Activated T-helper 1 cell treated with anti-CD3 and anti-CD28 coated beads, Interleukin-12 subunit alpha, Interleukin-12 subunit beta, Interleukin-2, Interleukin-4 antibody, amounts not matched to agents 30 ng/mL and 10 ng/mL and 1 ng/mL, durations not matched to agents 14 hours and 24 hours and 36 hours (primary cell): Measurements from ENCODE around the gene NTSR1. TPM values are rescaled to one million over a fixed set of nuclear protein-coding genes. Genes with fewer than 3 reads are reported as not detected.

Experiments used
- DNase-seq: peaks from one replicate; pipeline ENCODE4 v3.0.0; 2021; ENCODE audit warnings: low spot score
- H3K27ac Mint-ChIP-seq: one replicate; pipeline ENCODE4 v1.8.0; 2021; ENCODE audit warnings: mild to moderate bottlenecking, mixed read lengths
- H3K27me3 Mint-ChIP-seq: one replicate; pipeline ENCODE4 v1.8.0; 2022; ENCODE audit warnings: mild to moderate bottlenecking, moderate library complexity, mixed read lengths; ENCODE audit not compliant: insufficient read depth
- H3K36me3 Mint-ChIP-seq: one replicate; pipeline ENCODE4 v1.8.0; 2021; ENCODE audit warnings: low read depth, mixed read lengths
- H3K4me1 Mint-ChIP-seq: one replicate; pipeline ENCODE4 v1.8.0; 2021; ENCODE audit warnings: low read depth, mixed read lengths
- H3K4me3 Mint-ChIP-seq: one replicate; pipeline ENCODE4 v1.8.0; 2021; ENCODE audit warnings: mild to moderate bottlenecking, moderate library complexity, mixed read lengths
- H3K9me3 Mint-ChIP-seq: one replicate; pipeline ENCODE4 v1.8.0; 2021; ENCODE audit warnings: mixed read lengths
- intact Hi-C: fragments of 100-400 bp; cut with micrococcal nuclease; formaldehyde crosslinking; loops from one replicate; pipeline ENCODE4 v1.15.1; 2024
- total RNA-seq: library from RNA; stranded (reverse); gene quantifications from 2 replicates; pipeline ENCODE4 v1.2.3, GENCODE V29; 2022

Gene NTSR1
- total RNA-seq, 1 donor from 2014 or later, result not detected

DNA sequence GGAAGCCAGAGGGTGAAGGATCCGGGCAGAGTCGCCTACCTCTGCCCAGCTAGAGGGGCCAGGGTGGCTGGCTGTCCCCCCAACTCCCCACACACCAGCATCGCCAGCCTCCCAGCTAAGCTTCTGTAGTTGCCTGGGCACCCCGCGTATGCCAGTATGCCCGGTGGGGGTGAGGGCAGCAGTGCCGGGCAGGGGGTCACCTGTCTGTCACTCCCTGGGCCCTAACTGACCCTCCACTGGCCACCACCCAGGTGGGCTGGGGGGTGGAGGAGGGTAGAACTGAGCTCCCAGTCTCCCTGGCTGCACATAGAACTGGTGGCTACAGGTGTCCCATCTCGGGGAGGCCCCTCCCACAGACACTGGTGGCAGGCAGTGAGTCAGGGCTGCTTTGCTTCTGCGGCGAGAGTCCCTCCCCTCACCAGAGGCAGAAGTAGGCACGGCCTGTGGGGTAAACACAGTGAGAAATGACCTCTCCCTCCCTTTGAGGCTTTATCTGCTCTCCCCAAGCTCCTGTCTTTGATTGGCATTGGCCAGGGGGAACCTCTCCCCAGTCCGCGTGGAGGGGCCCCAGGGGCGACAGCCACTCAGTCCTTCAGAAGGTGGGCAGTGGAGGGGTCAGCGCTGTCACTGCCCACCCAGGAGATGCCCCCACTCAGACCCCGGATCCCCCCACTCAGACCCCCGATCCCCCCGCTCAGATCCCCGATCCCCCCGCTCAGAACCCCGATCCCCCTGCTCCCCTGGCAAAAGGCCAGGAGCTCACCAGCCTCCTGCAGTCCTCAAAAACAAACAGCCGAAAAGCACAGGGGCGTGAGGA lies 2.5 kb downstream of the NTSR1 start:
- H3K27me3 Mint-ChIP-seq, result peaks cover 40% of the 10 kb centered on the region
- H3K9me3 Mint-ChIP-seq, result no peaks in the 10 kb centered on the region
- no peak for DNase-seq
- intact Hi-C loops, result no loop called here
- no peaks in the 10 kb centered on the region for H3K36me3 Mint-ChIP-seq
- no peak overlapping the region for H3K4me3 Mint-ChIP-seq
- H3K27ac Mint-ChIP-seq, result no peak overlapping the region
- H3K4me1 Mint-ChIP-seq, result peaks cover 4% of the 10 kb centered on the region

DNA sequence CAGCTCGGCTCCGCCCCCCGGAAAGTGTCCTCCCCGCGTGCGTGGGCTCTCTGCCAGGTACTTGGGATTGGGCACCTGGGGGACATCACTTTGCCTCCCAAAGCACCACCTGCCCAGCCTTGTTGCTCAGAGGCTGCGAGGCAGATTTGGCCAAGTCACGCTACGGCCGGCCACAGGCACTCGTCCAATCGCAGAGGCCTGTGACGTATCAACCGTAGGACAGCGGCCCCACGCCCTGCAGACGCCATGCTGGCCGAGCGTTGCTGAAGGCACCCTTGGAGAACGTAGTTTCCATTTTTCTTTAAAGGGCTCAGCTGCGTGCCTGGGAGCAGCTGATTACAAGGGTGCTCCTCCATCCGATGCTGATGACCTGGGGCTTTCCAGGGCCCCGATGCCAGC lies 3.1 kb downstream of the NTSR1 start:
- DNase-seq, result no peak
- Mint-ChIP-seq H3K27ac (no peak overlapping the region), H3K9me3 (no peaks in the 10 kb centered on the region), H3K4me3 (no peak overlapping the region), H3K36me3 (no peaks in the 10 kb centered on the region), H3K27me3 (peaks cover 44% of the 10 kb centered on the region), H3K4me1 (peaks cover 10% of the 10 kb centered on the region)
- intact Hi-C loops, result no loop called here

DNA sequence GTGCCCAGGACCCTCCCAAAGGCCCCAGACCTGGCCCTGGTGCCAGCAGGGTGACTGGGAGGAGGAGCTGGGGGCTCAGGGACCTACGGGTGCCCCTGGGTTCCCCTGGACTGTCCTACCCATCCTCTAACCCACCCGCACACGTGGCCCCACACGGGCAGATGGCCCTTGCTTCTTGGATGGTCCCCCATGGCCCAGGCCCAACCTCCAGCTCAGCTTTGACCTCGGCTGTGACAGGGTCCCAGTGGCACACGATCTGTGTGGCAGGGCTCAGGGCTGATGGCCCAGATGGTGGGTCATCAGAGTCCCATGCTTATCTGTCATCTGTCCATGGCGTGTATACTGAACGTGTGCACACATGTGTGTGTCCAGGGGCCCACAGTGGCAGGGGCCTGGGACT lies 4.0 kb downstream of the NTSR1 start:
- H3K4me1 Mint-ChIP-seq, result peaks cover 10% of the 10 kb centered on the region
- H3K9me3 Mint-ChIP-seq, result peaks cover 2% of the 10 kb centered on the region
- DNase-seq, result no peak
- H3K36me3 Mint-ChIP-seq, result no peaks in the 10 kb centered on the region
- H3K27me3 Mint-ChIP-seq, result peaks cover 41% of the 10 kb centered on the region
- intact Hi-C loops, result no loop called here
- H3K27ac Mint-ChIP-seq, result no peak overlapping the region
- no peak overlapping the region for H3K4me3 Mint-ChIP-seq

DNA sequence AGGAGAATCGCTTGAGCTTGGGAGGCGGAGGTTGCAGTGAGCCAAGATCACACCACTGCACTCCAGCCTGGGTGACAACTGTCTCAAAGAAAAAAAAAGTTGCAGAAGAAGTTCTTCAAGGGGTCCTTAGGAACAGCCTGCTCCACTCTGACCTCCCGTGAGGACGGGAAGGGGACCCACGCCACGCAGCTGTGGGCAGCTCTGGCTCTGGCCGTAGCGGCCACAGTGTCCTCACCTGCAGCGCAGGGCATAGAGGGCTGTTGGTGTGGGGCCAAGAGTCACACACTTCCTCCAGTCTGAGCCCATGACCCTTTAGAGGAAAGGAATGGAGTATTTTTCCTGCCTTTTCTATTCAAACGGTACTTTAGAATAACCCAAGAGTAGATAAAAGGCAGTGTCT lies 5.4 kb downstream of the NTSR1 start:
- Mint-ChIP-seq H3K9me3 (peaks cover 6% of the 10 kb centered on the region), H3K27me3 (peaks cover 38% of the 10 kb centered on the region), H3K27ac (no peak overlapping the region), H3K4me1 (peaks cover 10% of the 10 kb centered on the region), H3K36me3 (no peaks in the 10 kb centered on the region), H3K4me3 (no peak overlapping the region)
- intact Hi-C loops, result no loop called here
- DNase-seq, result no peak

DNA sequence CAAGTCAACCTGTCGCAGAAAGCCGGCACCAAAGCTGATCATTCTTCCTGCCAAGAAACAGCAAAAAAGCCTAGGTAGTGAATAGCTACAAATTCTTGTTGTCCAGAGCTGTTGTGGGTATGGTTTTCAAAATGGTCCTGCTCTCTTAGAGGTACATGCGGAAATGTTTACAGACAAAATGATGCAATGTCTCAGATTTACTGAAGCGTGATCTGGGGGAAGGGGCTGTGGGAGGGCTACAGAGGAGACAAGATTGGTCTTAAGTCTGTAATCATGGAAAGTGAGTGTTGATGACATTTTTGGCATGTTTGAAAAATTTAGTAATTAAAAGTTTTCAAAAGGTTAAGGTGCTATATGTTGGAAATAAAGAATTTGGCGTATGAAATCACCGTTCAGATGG lies 6.2 kb downstream of the NTSR1 start:
- no peak for DNase-seq
- H3K4me3 Mint-ChIP-seq, result no peak overlapping the region
- intact Hi-C loops, result no loop called here
- peaks cover 14% of the 10 kb centered on the region for H3K9me3 Mint-ChIP-seq
- peaks cover 38% of the 10 kb centered on the region for H3K27me3 Mint-ChIP-seq
- no peaks in the 10 kb centered on the region for H3K36me3 Mint-ChIP-seq
- peaks cover 10% of the 10 kb centered on the region for H3K4me1 Mint-ChIP-seq
- H3K27ac Mint-ChIP-seq, result no peak overlapping the region

DNA sequence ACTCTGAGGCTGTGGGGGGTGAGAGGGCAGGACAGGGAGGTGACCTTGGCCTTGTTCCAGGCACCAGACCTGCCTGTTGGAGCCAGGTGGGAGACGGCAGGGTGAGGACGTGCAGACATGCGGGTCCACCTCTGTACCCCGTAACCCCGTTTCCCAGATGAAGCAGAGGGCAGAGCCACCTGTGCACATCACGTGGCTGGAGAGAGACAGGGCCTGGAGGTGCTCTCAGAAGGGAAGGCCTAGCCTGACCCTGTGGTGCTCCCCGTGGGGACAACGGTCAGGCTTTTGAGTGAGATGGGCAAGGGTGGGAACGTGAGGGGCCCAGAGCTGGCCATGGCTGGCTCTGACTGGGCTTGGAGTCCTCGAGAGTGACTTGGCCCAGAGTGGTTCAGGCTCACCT lies 6.6 kb downstream of the NTSR1 start:
- Mint-ChIP-seq H3K36me3 (no peaks in the 10 kb centered on the region), H3K27ac (no peak overlapping the region), H3K4me1 (peaks cover 10% of the 10 kb centered on the region), H3K27me3 (peaks cover 38% of the 10 kb centered on the region), H3K9me3 (peaks cover 16% of the 10 kb centered on the region), H3K4me3 (no peak overlapping the region)
- DNase-seq, result no peak
- intact Hi-C loops, result no loop called here

DNA sequence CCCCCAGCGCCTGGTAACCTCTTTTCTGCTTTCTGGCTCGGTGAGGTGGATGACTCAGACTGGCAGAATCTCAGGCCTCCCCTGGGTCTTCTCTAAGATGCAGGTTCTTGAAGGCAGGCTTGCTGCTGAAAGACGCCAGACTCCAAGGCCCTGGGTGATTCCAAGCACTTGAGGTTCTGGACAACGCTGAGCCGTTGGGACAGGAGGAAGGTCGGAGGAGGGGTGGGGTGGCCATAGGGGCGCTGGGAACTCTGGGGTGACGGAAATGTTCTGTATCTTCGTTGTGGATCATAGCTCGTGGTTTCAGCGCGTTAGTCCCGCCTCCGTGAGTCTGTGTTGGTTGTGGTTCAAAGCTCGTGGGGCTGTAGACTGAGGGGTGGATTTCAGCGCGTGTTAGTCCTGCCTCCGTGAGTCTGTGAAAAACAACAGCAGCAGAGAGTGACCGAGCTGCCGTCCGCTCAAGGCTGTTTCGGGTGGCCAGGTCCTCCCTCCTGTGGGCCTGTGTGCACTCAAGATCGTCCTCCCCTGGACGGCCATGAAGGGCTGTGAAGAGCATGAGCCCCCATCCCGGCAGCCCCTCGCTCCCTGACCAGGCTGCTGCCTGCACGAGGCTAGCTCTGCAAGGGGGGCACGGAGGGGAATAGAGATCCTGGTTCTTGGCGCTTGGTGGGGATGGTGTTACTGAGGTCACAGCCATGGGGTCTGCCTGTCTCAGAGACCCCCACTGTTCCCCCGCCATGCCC lies 7.7 kb downstream of the NTSR1 start:
- Mint-ChIP-seq H3K4me1 (peaks cover 12% of the 10 kb centered on the region), H3K4me3 (peak overlapping the region; percentile 43), H3K36me3 (peaks cover under 1% of the 10 kb centered on the region), H3K9me3 (peaks cover 26% of the 10 kb centered on the region), H3K27me3 (peaks cover 37% of the 10 kb centered on the region), H3K27ac (peak overlapping the region; percentile 33)
- DNase-seq, result no peak
- intact Hi-C loops, result loop anchor here (1.0 kb wide), 1 partner anchor 24 kb away; no protein-coding TSS in a partner anchor

DNA sequence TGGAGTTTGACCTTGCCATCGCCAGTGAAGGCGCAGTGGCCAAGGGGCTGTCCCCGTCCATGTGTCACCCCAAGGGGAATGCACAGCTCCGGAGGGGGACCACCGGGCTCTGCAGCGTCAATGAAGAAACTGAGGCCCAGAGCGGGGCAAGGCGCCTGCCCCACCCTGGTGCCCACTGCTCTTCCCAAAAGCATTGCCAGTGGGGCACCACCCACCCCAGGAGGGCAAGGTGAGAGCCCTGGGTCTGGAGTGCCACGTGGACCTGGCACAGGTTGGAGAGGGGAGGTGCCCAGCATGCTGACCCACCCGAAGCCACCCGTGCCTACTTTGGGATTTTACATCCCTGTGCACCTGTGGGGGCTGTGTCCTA lies 8.3 kb downstream of the NTSR1 start:
- Mint-ChIP-seq H3K9me3 (peaks cover 31% of the 10 kb centered on the region), H3K27ac (no peak overlapping the region), H3K36me3 (peaks cover 3% of the 10 kb centered on the region), H3K4me3 (no peak overlapping the region), H3K4me1 (peaks cover 18% of the 10 kb centered on the region), H3K27me3 (peaks cover 36% of the 10 kb centered on the region)
- no peak for DNase-seq
- intact Hi-C loops, result loop anchor here (1.0 kb wide), 1 partner anchor 23 kb away; no protein-coding TSS in a partner anchor

DNA sequence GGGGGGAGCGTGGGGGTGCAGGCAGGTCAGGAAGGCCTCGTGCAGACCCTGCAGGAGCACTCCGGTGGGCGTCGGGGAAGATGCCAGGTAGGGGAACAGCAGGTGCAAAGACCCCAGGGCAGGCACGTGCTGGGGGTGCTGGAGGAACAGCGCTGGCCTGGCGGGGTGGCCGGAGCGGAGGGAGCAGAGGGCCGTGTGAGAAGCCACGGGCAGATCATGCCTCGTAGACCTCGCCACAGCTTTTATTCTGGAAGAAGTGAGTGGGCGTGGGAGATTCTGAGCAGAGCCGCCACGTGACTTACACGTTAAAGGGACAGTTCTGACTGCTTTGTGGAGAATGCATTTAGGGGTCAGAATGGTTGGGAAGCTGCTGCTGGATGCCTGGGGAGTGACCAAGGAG lies 9.3 kb downstream of the NTSR1 start:
- H3K36me3 Mint-ChIP-seq, result peaks cover 3% of the 10 kb centered on the region
- H3K4me1 Mint-ChIP-seq, result peaks cover 18% of the 10 kb centered on the region
- peaks cover 40% of the 10 kb centered on the region for H3K27me3 Mint-ChIP-seq
- DNase-seq, result no peak
- peaks cover 38% of the 10 kb centered on the region for H3K9me3 Mint-ChIP-seq
- intact Hi-C loops, result no loop called here
- no peak overlapping the region for H3K4me3 Mint-ChIP-seq
- H3K27ac Mint-ChIP-seq, result no peak overlapping the region

DNA sequence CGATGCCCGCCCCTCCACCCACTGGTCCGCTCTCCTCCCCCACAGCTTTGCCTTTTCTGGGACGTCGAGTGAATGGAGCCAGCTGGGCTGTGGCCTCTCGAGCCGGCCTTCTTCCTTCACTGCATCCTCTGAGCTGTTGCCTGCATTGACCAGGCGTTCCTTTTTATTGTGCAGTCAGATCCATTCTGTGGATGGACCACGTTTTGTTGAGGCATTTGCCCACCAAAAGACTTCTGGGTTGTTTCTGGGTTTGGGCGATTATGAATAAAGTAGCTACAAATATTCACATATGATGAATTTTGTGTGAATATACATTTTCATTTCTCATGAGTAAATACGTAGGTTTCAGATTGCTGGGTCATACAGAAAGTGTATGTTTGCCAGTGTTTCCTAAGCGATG lies 9.9 kb downstream of the NTSR1 start:
- intact Hi-C loops, result no loop called here
- Mint-ChIP-seq H3K4me1 (peaks cover 18% of the 10 kb centered on the region), H3K9me3 (peaks cover 38% of the 10 kb centered on the region), H3K4me3 (no peak overlapping the region), H3K27ac (no peak overlapping the region), H3K27me3 (peaks cover 39% of the 10 kb centered on the region), H3K36me3 (peaks cover 3% of the 10 kb centered on the region)
- DNase-seq, result no peak

DNA sequence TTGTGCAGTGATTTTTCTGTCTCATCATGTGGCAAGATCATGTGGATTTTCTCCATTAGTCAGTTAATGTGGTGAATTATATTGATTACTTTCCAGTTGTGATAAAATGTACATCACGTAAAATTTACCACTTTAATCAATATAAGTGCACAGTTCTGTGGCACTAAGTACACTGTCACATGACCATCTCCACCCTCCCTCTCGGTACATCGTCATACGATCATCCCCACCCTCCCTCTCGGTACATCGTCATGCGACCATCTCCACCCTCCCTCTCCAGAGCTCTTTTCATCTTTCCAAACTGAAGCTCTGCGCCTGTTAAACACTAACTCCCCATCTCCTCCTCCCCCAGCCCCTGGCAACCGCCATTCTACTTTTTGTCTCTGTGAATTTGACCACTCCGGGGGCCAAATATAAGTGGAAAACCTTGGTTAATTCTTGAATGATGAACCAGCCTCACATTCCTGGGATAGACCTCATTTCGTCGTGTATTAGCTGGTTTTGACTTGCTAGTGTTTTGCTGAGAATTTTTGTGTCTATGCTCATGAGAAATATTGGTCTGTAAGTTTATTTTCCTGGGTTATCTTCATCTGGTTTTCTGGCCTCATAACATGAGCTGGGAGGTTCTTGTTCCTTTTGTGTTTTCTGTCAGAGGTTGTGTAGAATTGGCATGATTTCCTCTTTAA lies 10.8 kb downstream of the NTSR1 start:
- Mint-ChIP-seq H3K4me3 (no peak overlapping the region), H3K27ac (no peak overlapping the region), H3K4me1 (peaks cover 18% of the 10 kb centered on the region), H3K9me3 (peaks cover 38% of the 10 kb centered on the region), H3K27me3 (peaks cover 36% of the 10 kb centered on the region), H3K36me3 (peaks cover 3% of the 10 kb centered on the region)
- no peak for DNase-seq
- intact Hi-C loops, result no loop called here

DNA sequence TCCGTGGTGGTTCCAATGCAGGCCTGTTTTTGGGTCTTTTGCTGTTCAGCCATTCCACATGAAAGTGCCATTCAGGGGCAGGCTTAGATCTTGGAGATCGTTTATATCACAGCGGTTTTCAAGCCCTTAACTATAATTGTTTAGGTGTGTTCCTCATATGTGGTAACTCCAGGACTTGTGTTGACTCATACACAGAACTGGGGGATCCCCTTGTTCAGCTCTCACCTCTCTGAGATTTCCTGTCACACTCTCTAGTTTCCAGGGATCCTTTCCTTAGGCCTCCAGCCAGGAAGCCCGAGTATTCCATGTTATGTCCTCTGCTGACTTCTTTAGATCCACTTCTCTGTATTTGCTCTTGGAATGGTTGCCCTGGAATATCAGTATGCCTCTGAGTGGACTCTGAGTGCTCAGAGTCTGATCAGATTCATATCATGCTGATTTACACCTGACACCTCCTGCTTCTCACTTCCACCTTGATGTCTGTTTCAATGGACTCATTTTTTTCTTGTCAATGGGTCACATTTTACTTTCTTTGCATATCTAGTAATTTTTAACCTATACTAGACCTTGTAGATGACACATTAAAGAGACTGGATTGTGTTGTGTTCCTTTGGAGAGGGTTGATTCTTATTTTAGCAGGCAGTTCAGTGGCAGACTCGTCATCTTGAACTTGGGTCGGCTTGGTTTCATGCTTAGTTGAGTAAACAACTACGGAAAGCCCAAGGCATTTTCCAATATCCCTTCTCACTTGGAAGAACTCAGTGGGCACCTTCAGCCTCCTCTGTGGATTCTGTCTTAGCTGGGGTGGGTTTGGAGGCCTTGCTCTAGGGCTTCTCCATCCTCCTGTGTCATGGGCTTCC lies 13.1 kb downstream of the NTSR1 start:
- no peak overlapping the region for H3K27ac Mint-ChIP-seq
- DNase-seq, result no peak
- no peak overlapping the region for H3K4me3 Mint-ChIP-seq
- peaks cover 8% of the 10 kb centered on the region for H3K4me1 Mint-ChIP-seq
- H3K36me3 Mint-ChIP-seq, result peaks cover 3% of the 10 kb centered on the region
- intact Hi-C loops, result loop anchor here (1.0 to 5.0 kb wide), 2 partner anchors 19 to 71 kb away; no protein-coding TSS in a partner anchor
- peaks cover 38% of the 10 kb centered on the region for H3K9me3 Mint-ChIP-seq
- H3K27me3 Mint-ChIP-seq, result peaks cover 35% of the 10 kb centered on the region
